ENCODE measurements around the gene STAMBPL1.

Gene STAMBPL1

GRCh38 chr10:88857831-88858230, 22.2 kb upstream of the STAMBPL1 start:
- TF ChIP-seq CTCF (IDR thresholded peaks at IDR 0.05; ENCODE audit: low read depth, low read length), result no peak
- TF ChIP-seq EZH2phosphoT487 (IDR thresholded peaks at IDR 0.05; ENCODE audit: low read depth), result no peak
- H3K79me2 ChIP-seq (ENCODE audit: low read length), result no peaks in the 10 kb centered on the region
- no peaks in the 10 kb centered on the region for H3K27me3 ChIP-seq (ENCODE audit: low read depth, low read length)
- H4K20me1 ChIP-seq (ENCODE audit: insufficient read depth, low read length), result no peaks in the 10 kb centered on the region
- H3K4me1 ChIP-seq (ENCODE audit: low read length), result peaks cover 17% of the 10 kb centered on the region
- no peaks in the 10 kb centered on the region for H3K9me3 ChIP-seq (ENCODE audit: insufficient read depth, low read length)
- H3K4me3 ChIP-seq (ENCODE audit: low read length), result no peak overlapping the region
- H2AFZ ChIP-seq (ENCODE audit: low read depth, low read length), result no peak overlapping the region
- H3K4me2 ChIP-seq (ENCODE audit: low read length), result no peak overlapping the region
- H3K9ac ChIP-seq (ENCODE audit: low read length), result no peak overlapping the region
- H3K36me3 ChIP-seq (replicated peaks; ENCODE audit: low read depth, low read length), result no peaks in the 10 kb centered on the region
- H3K27ac ChIP-seq (ENCODE audit: low read length), result no peak overlapping the region

GRCh38 chr10:88858491-88858890, 21.6 kb upstream of the STAMBPL1 start:
- TF ChIP-seq CTCF (IDR thresholded peaks at IDR 0.05; ENCODE audit: low read depth, low read length), result no peak
- TF ChIP-seq EZH2phosphoT487 (IDR thresholded peaks at IDR 0.05; ENCODE audit: low read depth), result no peak
- no peak overlapping the region for H2AFZ ChIP-seq (ENCODE audit: low read depth, low read length)

GRCh38 chr10:88861036-88861435, 19.0 kb upstream of the STAMBPL1 start:
- Histone ChIP-seq H3K36me3 (replicated peaks; ENCODE audit: low read depth, low read length) (no peaks in the 10 kb centered on the region), H3K4me1 (ENCODE audit: low read length) (peaks cover 17% of the 10 kb centered on the region), H3K9ac (ENCODE audit: low read length) (no peak overlapping the region), H3K4me3 (ENCODE audit: low read length) (no peak overlapping the region), H3K4me2 (ENCODE audit: low read length) (no peak overlapping the region; the same call in 1 of the 2 replicates), H3K27me3 (ENCODE audit: low read depth, low read length) (no peaks in the 10 kb centered on the region), H3K27ac (ENCODE audit: low read length) (no peak overlapping the region), H4K20me1 (ENCODE audit: insufficient read depth, low read length) (no peaks in the 10 kb centered on the region), H3K79me2 (ENCODE audit: low read length) (no peaks in the 10 kb centered on the region), H2AFZ (ENCODE audit: low read depth, low read length) (no peak overlapping the region), H3K9me3 (ENCODE audit: insufficient read depth, low read length) (no peaks in the 10 kb centered on the region)
- no peak for TF ChIP-seq EZH2phosphoT487 (IDR thresholded peaks at IDR 0.05; ENCODE audit: low read depth)
- no peak for TF ChIP-seq CTCF (IDR thresholded peaks at IDR 0.05; ENCODE audit: low read depth, low read length)

More at GRCh38 chr10:88858491-88858890, 21.6 kb upstream of the STAMBPL1 start:
- no peaks in the 10 kb centered on the region for H3K79me2 ChIP-seq (ENCODE audit: low read length)
- H3K4me2 ChIP-seq (ENCODE audit: low read length), result no peak overlapping the region
- no peaks in the 10 kb centered on the region for H3K9me3 ChIP-seq (ENCODE audit: insufficient read depth, low read length)
- no peak overlapping the region for H3K27ac ChIP-seq (ENCODE audit: low read length)
- no peak overlapping the region for H3K9ac ChIP-seq (ENCODE audit: low read length)
- no peaks in the 10 kb centered on the region for H3K36me3 ChIP-seq (replicated peaks; ENCODE audit: low read depth, low read length)
- H3K4me1 ChIP-seq (ENCODE audit: low read length), result peaks cover 17% of the 10 kb centered on the region
- H4K20me1 ChIP-seq (ENCODE audit: insufficient read depth, low read length), result no peaks in the 10 kb centered on the region
- H3K27me3 ChIP-seq (ENCODE audit: low read depth, low read length), result no peaks in the 10 kb centered on the region
- H3K4me3 ChIP-seq (ENCODE audit: low read length), result no peak overlapping the region

- Histone ChIP-seq H3K79me2 (ENCODE audit: low read length) (no peaks in the 10 kb centered on the region), H3K4me2 (ENCODE audit: low read length) (no peak overlapping the region), H3K36me3 (replicated peaks; ENCODE audit: low read depth, low read length) (no peaks in the 10 kb centered on the region), H3K9me3 (ENCODE audit: insufficient read depth, low read length) (no peaks in the 10 kb centered on the region), H2AFZ (ENCODE audit: low read depth, low read length) (no peak overlapping the region), H3K27me3 (ENCODE audit: low read depth, low read length) (no peaks in the 10 kb centered on the region), H3K9ac (ENCODE audit: low read length) (no peak overlapping the region), H3K27ac (ENCODE audit: low read length) (no peak overlapping the region), H4K20me1 (ENCODE audit: insufficient read depth, low read length) (no peaks in the 10 kb centered on the region), H3K4me1 (ENCODE audit: low read length) (peaks cover 8% of the 10 kb centered on the region), H3K4me3 (ENCODE audit: low read length) (no peak overlapping the region)
- TF ChIP-seq CTCF (IDR thresholded peaks at IDR 0.05; ENCODE audit: low read depth, low read length), result peak; percentile 52
- TF ChIP-seq EZH2phosphoT487 (IDR thresholded peaks at IDR 0.05; ENCODE audit: low read depth), result no peak
These were observed 14.7 kb upstream of the STAMBPL1 start for GRCh38 chr10:88865281-88865876.

All from OCI-LY3 (cell line).